ENCODE measurements around the gene COPS6. TPM values are rescaled to one million over a fixed set of nuclear protein-coding genes. Genes with fewer than 3 reads are reported as not detected.

The COPS6 gene
- total RNA-seq (2014; rRNA removed; shearing (Covaris generic)) = 87.6 and 127 TPM in 2 replicates

- peak; percentile 95 for DNase-seq (ENCODE audit: low read depth)
Observed at GRCh38 chr7:100088621-100089457, at the start of gene COPS6. TSS of gene COPS6 (plus strand) at chr7:100088969. CDS start at chr7:100088991, 22 bp downstream.

- no peak for DNase-seq (ENCODE audit: low read depth)
Observed at GRCh38 chr7:100040575-100040974, 48.2 kb upstream of the COPS6 start.

GRCh38 chr7:100044718-100045117 lies 44.1 kb upstream of the COPS6 start:
- DNase-seq (ENCODE audit: low read depth) = peak; percentile 53

- no peak for DNase-seq (ENCODE audit: low read depth)
Observed at GRCh38 chr7:100048680-100049079, 40.1 kb upstream of the COPS6 start.

GRCh38 chr7:100049441-100050291 lies 39.1 kb upstream of the COPS6 start, which contains the start of gene ZSCAN21:
TSS of gene ZSCAN21 (plus strand) at chr7:100049774. CDS start at chr7:100057007, 7,233 bp downstream.
- peak; percentile 93 for DNase-seq (ENCODE audit: low read depth)

GRCh38 chr7:100051611-100052010 lies 37.2 kb upstream of the COPS6 start:
- DNase-seq (ENCODE audit: low read depth) = no peak

- peak; percentile 76 for DNase-seq (ENCODE audit: low read depth)
Observed at GRCh38 chr7:100053215-100053614, 35.6 kb upstream of the COPS6 start.

GRCh38 chr7:100057006-100057405 lies 31.8 kb upstream of the COPS6 start:
- no peak for DNase-seq (ENCODE audit: low read depth)

GRCh38 chr7:100059251-100059739 lies 29.5 kb upstream of the COPS6 start:
- DNase-seq (ENCODE audit: low read depth) = no peak

GRCh38 chr7:100061518-100062193 lies 27.1 kb upstream of the COPS6 start:
- DNase-seq (ENCODE audit: low read depth) = no peak

GRCh38 chr7:100063376-100063775 lies 25.4 kb upstream of the COPS6 start:
- no peak for DNase-seq (ENCODE audit: low read depth)

- no peak for DNase-seq (ENCODE audit: low read depth)
Observed at GRCh38 chr7:100064162-100064561, 24.6 kb upstream of the COPS6 start.

GRCh38 chr7:100065452-100066186 lies 23.1 kb upstream of the COPS6 start:
- DNase-seq (ENCODE audit: low read depth) = no peak

- DNase-seq (ENCODE audit: low read depth) = no peak
Observed at GRCh38 chr7:100066953-100067352, 21.8 kb upstream of the COPS6 start.

- DNase-seq (ENCODE audit: low read depth) = no peak
Observed at GRCh38 chr7:100069991-100070390, 18.8 kb upstream of the COPS6 start.

- no peak for DNase-seq (ENCODE audit: low read depth)
Observed at GRCh38 chr7:100071018-100071723, 17.6 kb upstream of the COPS6 start.

GRCh38 chr7:100072462-100072861 lies 16.3 kb upstream of the COPS6 start:
- DNase-seq (ENCODE audit: low read depth) = no peak

GRCh38 chr7:100074841-100075240 lies 13.9 kb upstream of the COPS6 start:
- no peak for DNase-seq (ENCODE audit: low read depth)

- DNase-seq (ENCODE audit: low read depth) = no peak
Observed at GRCh38 chr7:100075418-100075817, 13.4 kb upstream of the COPS6 start.

GRCh38 chr7:100077205-100077604 lies 11.6 kb upstream of the COPS6 start:
- no peak for DNase-seq (ENCODE audit: low read depth)
